ENCODE data around the gene MYOM1.

The MYOM1 gene

GRCh38 chr18:3251249-3251962, 31.6 kb upstream of the MYOM1 start:
- in situ Hi-C loops (cut with HindIII; ENCODE audit: low pct_ligation_motif_present, low pct_unique_long_range_greater_than_20kb, low sequenced_read_pairs): no loop called here
- no peak for DNase-seq

GRCh38 chr18:3250237-3251107, 30.7 kb upstream of the MYOM1 start:
- DNase-seq: peak; percentile 69
- in situ Hi-C loops (cut with HindIII; ENCODE audit: low pct_ligation_motif_present, low pct_unique_long_range_greater_than_20kb, low sequenced_read_pairs): no loop called here

GRCh38 chr18:3248658-3249359, 29.0 kb upstream of the MYOM1 start:
- in situ Hi-C loops (cut with HindIII; ENCODE audit: low pct_ligation_motif_present, low pct_unique_long_range_greater_than_20kb, low sequenced_read_pairs): no loop called here
- DNase-seq: peak; percentile 48

GRCh38 chr18:3248062-3248657, 28.4 kb upstream of the MYOM1 start:
- in situ Hi-C loops (cut with HindIII; ENCODE audit: low pct_ligation_motif_present, low pct_unique_long_range_greater_than_20kb, low sequenced_read_pairs): no loop called here

GRCh38 chr18:3247240-3248061, 27.7 kb upstream of the MYOM1 start, which contains the start of gene MYL12A:
TSS of gene MYL12A (plus strand) at chr18:3247801. CDS start at chr18:3253248, 5,447 bp downstream.
- in situ Hi-C loops (cut with HindIII; ENCODE audit: low pct_ligation_motif_present, low pct_unique_long_range_greater_than_20kb, low sequenced_read_pairs): no loop called here
- peak; percentile 96 for DNase-seq

More at GRCh38 chr18:3248062-3248657, 28.4 kb upstream of the MYOM1 start:
- DNase-seq: peak; percentile 27

- no peak for DNase-seq
- in situ Hi-C loops (cut with HindIII; ENCODE audit: low pct_ligation_motif_present, low pct_unique_long_range_greater_than_20kb, low sequenced_read_pairs): no loop called here
These were observed 27.0 kb upstream of the MYOM1 start for GRCh38 chr18:3246635-3247239.

- peak; percentile 83 for DNase-seq
- in situ Hi-C loops (cut with HindIII; ENCODE audit: low pct_ligation_motif_present, low pct_unique_long_range_greater_than_20kb, low sequenced_read_pairs): no loop called here
These were observed 26.3 kb upstream of the MYOM1 start for GRCh38 chr18:3245853-3246634.

- in situ Hi-C loops (cut with HindIII; ENCODE audit: low pct_ligation_motif_present, low pct_unique_long_range_greater_than_20kb, low sequenced_read_pairs): no loop called here
- DNase-seq: no peak
These were observed 25.4 kb upstream of the MYOM1 start for GRCh38 chr18:3245185-3245564.

- no peak for DNase-seq
These were observed 19.0 kb upstream of the MYOM1 start for GRCh38 chr18:3238742-3239141.

GRCh38 chr18:3236470-3236869, 16.7 kb upstream of the MYOM1 start:
- in situ Hi-C loops (cut with HindIII; ENCODE audit: low pct_ligation_motif_present, low pct_unique_long_range_greater_than_20kb, low sequenced_read_pairs): no loop called here

More at GRCh38 chr18:3238742-3239141, 19.0 kb upstream of the MYOM1 start:
- in situ Hi-C loops (cut with HindIII; ENCODE audit: low pct_ligation_motif_present, low pct_unique_long_range_greater_than_20kb, low sequenced_read_pairs): no loop called here

GRCh38 chr18:3235846-3236245, 16.1 kb upstream of the MYOM1 start:
- no peak for DNase-seq
- in situ Hi-C loops (cut with HindIII; ENCODE audit: low pct_ligation_motif_present, low pct_unique_long_range_greater_than_20kb, low sequenced_read_pairs): no loop called here

More at GRCh38 chr18:3236470-3236869, 16.7 kb upstream of the MYOM1 start:
- DNase-seq: no peak

- no peak for DNase-seq
- in situ Hi-C loops (cut with HindIII; ENCODE audit: low pct_ligation_motif_present, low pct_unique_long_range_greater_than_20kb, low sequenced_read_pairs): no loop called here
These were observed 14.7 kb upstream of the MYOM1 start for GRCh38 chr18:3234457-3234856.

- in situ Hi-C loops (cut with HindIII; ENCODE audit: low pct_ligation_motif_present, low pct_unique_long_range_greater_than_20kb, low sequenced_read_pairs): no loop called here
- DNase-seq: no peak
These were observed 13.8 kb upstream of the MYOM1 start for GRCh38 chr18:3233433-3234168.

GRCh38 chr18:3233004-3233403, 13.2 kb upstream of the MYOM1 start:
- in situ Hi-C loops (cut with HindIII; ENCODE audit: low pct_ligation_motif_present, low pct_unique_long_range_greater_than_20kb, low sequenced_read_pairs): no loop called here
- no peak for DNase-seq

- in situ Hi-C loops (cut with HindIII; ENCODE audit: low pct_ligation_motif_present, low pct_unique_long_range_greater_than_20kb, low sequenced_read_pairs): no loop called here
- DNase-seq: peak; percentile 18
These were observed 10.9 kb upstream of the MYOM1 start for GRCh38 chr18:3230401-3231334.

All from ACHN (cell line).